AG20443 (cell line): ENCODE measurements around the gene MYH10.

Experiments
- DNase-seq: peaks from one replicate; pipeline ENCODE4 v3.0.0; 2012; ENCODE audit warnings: low spot score, mixed read lengths

MYH10 gene

DNA sequence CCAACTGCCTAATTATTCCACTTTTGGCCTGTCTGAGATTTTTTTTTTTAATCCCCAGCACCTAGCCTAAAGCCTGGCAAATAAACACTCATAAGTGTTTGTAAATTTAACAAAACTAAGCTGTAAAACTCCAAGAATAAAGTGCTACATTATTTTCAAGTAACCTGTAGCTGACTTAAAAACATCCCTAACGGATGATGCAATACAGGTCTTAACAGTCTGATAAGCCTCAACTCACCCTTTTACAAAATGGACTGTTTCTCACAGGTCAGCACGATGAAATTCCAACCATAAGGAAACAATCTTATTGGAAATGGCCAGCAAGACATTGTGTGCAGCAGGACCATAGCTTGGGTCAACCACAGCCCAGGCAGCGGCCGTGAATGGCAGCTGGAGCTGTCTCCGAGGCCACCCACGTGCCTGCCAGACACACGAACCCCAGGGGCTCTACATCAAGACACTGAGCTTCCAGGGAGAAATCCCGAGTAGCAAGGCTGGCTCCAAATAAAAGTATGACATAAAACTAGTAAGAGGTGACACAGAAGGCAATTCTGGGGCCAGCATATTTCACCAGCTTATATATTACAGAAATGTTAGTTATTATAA is 135.9 kb downstream of the MYH10 start:
- DNase-seq, result no peak

DNA sequence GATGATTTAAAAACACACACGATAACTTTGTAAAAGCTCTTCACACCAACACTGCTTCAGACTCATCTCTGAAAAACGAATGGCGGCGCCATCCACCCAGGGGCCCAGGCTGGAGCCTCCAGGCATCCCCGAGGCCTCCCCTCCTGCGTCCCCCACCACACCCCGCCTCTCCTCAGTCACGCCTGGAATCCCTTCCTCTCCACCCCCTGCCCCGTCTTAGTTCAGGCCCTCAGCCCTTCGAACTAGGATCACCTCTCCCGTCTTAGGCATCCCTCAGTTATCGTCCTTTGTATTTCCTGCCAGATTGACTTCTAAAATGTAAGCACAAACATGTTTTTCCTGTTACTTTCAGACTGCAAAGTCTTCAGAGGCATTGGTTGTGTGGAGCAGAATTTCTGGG is 136.5 kb downstream of the MYH10 start:
- no peak for DNase-seq

DNA sequence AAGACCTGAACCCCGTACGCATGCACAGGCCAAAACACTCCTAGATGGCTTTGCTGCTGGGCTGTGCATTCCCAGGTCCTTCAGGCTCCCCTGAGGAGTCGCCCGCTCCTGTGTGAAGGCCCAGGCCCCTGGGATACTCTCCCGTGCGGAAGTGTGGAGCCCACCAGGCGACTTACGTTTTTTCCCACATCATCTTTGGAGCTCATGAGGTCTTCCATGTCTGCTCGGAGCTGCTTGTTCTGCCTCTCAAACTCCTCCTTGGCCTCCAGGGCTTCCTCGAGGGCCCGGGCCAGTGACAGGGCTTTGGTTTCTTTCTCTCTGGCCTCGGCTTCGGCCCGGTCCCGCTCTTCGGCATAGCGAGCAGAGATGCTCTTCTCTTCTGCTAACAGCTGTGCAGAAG is 138.4 kb downstream of the MYH10 start:
- DNase-seq, result no peak

DNA sequence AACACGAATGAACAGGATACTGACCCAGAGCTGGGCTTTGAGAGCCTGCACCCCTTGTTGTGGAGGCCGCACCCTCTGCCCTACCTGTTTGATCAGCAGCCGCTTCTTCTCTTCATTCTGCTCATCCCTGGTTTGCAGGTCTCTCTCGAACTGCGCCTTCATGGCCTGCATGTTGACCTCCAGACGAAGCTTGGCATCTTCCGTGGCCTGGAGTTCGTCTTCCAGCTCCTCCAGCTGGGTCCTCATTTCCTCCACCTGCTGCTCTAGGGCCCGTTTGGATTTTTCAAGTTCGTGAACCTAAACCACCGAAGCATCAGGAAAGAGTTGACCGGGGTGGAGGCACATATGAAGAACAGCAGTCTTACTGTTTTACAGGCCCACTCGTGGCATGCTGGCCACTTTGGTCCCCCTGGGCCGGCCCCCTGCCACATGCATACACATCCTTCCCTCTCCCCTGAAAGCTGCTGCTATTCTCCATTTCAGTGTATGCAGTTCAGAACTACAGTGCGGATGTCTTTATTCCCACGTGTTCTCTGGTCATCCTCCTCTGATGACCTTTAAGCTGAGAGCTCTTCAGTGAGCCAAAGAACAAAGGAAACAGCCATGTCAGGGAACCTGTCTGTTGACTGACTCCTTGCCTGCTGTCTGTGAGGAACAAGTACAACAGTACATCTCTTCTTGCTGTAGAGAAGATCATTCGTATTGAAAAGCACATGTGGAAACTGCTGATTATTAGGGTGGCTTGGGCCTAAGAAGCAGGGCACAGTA is 140.1 kb downstream of the MYH10 start:
- no peak for DNase-seq

DNA sequence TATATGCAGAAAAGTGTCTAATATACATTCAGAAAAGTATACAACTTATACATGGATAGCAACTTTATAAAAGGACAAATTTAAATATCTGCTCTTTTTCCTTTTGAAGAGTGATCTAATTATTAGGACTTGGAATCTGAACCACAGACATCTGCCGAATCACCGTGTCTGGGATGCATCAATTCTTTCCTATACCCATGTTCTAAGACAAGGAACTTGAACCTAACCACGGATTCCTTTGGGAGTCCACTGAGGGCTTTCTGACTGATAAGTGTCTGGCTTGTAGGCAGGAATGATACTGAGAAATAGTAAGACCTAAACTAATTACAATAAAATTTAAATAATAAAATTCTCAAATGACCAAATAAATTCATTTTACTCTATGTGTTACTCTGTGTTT is 140.7 kb downstream of the MYH10 start:
- DNase-seq, result no peak

DNA sequence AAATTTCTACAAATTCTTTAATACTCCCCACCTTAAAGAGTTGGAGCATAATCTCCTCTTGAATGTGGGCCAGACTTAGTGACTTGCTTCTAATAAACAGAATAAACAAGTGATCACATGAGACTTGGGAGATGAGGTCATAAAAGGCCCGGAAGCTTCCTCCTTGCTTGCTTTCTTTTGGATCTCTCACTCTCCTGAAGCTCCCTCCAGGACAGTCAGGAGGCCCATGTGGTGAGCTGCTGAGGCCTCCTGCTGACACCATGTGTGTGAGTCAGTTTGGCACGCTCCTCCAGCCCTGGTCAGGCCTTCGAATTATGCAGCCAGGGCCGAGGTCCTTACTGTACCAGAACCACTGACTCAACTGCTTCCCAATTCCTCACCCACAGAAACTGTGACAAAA is 141.6 kb downstream of the MYH10 start:
- DNase-seq, result peak; percentile 94

DNA sequence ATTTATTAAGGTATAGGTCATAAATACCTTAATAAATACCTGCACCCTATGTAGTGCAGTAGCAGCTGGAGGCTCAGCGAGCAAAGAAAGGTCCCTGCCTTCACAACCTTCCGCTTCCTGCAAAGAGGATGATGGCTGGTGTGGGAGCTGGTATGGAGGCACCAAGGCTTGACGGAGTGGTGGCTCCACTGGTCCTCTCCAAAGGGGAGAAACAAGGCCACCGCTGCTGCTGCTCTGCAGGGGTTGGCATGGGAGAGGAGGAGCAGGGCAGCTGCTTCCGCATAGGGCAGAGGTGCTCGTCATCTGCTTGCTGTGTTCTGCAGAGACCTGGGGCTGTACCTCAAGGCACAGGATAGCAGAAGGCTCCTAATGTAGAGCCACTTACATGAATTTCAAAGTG is 142.0 kb downstream of the MYH10 start:
- no peak for DNase-seq

DNA sequence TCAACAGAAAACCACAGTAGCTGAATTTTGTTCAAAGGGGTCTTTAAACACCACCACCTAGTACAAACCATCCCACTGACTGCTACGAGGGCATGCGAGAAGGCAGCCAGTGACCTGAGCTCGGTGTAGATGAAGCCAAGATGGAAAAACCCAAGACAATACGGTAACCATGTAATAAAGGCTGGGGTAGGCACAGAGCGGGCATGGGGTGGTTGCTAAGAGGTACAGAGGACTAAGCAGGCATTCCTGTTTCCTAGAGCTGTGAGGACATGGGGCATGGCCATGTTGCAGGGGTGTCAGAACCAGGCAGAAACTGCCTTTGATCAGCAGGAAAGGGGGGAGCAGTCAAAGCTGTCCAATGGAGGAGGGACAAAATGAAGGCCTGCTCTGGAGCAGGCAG is 142.8 kb downstream of the MYH10 start:
- DNase-seq, result no peak

DNA sequence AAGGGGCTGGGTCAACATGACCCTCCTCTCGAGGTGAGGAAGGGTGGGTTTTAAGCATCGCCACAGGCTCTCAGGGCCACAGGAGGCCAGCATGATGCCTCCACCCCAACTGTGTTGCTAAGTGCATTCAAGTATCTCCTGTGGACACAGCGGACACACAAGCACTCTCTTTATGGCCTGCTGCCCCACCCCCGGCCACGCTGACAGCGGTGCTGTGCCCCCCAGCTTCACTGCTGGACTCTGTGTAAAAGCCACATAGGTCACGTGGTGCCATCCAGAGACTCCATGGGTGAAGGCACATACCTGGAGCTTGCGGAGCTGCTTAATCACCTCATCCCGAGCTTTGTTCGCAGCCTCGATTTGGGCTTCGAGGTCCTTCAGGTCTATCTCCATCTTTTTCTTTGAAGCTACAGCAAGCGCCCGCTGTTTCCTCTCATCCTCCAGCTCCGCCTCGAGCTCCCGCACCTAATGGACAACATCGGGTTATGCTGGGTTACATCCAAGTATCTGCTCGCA is 143.3 kb downstream of the MYH10 start:
- no peak for DNase-seq

DNA sequence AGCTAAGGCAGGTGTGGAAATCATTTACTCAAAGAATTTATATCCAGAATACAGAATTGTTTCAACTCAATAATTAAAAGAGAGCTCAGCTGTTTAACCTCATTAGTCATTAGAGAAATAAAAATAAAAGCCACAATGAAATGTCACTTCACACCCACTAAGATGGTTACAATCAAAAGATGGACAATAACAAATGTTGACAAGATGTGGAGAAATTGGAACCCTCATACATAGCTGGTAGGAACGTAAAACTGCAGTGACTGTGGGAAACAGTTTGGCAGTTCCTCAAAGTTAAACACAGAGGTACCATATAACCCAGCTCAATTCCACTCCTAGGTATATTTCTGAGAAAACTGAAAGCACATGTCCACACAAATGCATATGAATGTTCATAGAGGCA is 145.0 kb downstream of the MYH10 start:
- DNase-seq, result no peak

DNA sequence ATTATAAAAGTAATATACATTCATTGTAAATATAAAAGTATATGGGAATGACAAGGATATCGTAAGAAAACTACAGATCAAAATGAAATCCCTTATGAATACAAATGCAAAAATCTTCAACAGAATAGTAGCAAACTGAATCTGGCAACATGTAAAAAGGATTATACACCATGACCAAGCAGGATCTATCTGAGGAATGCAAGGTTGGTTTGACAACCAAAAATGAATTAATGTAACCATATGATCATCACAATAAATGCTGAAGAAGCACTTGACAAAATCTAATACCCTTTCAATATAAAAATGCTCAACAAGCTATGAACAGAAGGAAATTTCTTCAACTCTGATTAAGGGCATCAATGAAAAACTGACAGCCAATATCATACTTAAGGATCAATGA is 146.1 kb downstream of the MYH10 start:
- no peak for DNase-seq

DNA sequence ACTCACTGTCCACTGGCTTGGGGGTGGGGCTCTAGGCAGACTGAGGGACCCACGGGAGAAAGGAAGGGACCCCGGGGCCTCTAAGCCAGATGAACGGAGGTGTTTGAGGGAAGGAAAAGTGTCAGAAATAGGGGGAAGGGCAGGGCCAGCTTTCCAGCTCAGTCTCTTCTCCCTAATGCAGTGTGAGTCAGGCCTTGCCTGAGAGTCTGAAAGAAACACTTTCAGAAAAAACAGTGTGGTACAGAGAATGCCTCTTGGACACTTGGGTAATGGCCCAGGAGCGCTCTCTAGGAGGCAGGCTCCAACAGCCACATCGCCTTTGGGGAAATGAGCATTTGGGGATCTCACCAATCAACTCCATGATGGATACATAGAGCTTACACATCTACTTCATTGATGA is 148.0 kb downstream of the MYH10 start:
- DNase-seq, result no peak

DNA sequence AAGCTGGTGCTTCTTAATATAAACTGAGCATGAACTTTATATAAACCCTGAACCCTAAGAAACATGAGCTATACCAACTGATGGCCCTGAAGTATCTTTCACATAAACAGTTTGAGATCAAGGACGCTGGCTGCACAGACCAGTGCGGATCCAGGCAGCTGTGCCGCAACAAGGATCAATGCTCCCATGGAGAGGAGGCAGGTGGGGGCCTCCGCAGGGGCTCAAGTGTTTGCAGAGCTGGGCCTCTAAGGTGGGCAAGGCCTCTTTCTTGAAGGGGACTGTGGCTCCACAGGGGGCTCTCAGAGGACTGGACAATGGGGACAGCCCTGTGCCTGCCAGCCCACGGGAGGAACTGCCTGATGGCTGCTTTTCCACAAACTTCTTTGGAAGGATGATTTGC is 148.8 kb downstream of the MYH10 start:
- no peak for DNase-seq

DNA sequence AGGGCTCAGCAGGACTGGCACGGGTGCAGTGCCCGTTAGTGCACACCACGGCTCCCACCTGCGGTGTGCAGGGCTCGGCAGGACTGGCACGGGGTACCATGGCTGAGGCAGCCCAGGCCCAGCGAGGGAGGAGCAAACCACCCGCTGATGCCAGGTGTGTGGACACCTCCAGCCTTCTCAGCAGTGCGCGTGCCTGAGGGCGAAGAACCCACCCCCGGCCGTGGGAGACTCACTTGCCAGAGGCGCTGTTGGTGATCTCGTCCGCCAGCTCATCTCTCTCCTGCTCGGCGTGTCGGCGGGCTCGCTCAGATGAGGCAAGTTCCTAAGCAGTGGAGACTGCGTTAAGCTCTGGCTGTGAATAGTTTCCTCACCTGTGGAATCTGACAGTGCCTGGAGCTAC is 149.4 kb downstream of the MYH10 start:
- DNase-seq, result no peak

DNA sequence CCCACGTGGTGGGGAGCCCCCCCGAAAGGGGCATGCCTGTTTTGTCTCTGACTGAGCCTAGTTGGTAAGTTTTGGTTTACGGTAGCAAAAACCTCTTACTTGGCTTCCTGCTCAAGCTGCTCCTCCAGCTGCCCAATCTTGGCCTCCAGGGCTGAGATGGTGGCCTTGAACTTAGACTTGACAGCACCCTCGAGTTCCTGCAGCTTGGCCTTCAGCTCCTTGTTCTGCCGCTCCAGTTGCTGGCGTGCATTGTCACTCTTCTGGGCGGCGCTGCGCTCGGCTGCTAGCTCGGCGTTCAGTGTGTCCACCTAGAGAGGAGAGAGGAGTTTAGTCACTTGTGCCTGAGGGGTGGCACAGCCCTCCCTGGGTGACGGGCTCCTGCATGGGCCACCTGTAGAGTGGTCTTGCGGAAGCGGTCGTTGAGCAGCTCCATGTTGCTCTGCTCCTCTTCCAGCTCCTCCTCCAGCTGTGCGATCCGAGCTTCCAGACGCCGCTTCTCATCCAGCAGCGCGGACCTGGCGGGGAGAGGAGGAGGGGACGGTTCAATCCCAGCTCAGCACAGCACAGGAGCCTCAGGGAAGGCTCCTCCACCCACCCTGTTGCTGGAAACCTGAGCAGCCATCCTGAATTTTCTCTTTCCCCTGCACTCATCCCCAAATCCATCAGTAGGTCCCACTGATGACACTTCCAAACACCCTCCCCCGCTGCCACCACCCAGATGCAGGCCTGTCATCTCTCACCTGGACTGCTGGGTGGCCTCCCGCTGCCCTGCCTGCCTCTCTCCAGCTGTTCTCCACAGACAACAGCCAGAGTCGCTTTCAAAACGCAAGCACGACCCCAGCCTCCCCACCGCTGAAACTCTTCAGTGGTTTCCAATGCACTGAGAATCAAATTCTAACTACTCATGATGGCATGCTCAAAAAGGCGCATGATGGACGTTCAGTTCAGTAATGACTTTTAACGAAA is 150.2 kb downstream of the MYH10 start:
- no peak for DNase-seq

DNA sequence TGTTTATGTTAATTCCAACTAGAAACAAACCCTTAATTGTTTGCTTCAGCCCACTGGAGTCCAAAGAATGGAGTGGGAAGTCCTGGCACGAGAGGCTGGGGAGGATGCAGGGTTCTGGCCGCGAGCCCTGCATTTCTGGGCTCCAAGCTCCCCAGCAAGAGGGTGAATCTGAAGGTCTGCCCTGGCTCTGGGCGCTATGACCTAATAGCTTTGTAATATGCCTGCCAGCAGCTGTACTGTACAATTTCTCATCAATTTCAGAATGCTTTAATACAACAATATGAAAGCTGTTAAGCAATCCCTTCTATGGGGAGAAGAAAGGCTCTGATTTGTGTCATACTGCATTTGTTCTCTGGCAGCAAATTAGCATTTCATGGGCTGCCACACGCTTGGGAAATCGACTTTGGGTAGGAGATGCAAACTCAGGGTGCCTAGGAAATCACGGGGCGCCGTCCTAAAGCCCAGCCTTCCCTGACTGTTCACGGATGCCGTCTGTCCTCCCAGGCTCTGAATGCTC is 151.0 kb downstream of the MYH10 start:
- DNase-seq, result peak; percentile 91

DNA sequence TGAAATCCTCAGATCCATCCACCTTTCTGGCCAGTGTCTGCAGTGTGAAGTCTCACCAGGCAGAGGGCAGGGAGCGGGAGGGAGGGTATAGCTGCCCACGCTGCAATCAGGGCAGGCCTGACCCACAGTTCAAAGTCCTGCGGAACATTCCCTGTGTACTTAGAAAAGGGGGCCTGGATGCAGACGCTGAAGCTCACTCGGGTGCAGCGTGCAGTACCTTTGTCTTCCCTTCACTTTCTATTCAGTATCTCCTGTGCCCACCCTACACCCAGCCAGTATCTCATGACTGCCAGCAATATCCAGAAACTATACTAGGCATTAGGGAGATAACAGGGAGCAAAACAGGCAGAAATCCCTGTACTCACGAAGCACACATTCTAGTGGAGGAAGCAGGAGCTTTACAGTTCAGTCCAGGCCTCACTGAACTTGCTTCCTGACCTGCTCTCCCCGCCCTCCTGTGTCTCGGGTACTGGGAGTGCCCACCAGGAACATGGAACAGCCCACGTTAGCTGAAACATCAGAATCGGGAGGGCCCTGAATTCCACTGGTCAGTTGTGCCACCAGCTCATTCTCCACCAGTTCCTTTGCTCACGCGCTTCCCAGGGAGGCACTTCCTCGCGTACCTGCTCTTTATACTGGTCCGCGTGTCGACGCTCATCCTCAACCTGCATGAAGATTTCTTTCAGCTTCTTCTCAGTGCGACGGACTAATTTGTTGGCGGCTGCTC is 152.6 kb downstream of the MYH10 start:
- no peak for DNase-seq

DNA sequence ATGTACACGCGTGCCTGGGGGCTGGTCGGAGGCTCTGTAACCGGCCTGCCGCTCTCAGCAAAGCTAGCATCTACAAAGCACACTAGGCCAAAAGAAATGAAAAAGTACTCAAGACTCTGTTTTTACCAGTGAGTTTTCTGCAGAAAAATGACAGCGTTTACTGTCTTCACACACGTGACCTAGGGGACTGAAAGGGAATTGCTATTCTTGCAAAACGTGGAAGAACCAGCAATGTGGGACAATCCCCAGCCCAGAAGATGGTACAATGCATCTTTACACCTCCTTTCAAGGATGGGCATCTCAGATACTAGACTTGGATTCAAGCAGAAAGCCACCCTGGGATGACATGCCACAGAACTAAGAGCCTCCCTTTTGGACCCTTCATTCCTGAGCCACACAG is 153.4 kb downstream of the MYH10 start:
- DNase-seq, result no peak

DNA sequence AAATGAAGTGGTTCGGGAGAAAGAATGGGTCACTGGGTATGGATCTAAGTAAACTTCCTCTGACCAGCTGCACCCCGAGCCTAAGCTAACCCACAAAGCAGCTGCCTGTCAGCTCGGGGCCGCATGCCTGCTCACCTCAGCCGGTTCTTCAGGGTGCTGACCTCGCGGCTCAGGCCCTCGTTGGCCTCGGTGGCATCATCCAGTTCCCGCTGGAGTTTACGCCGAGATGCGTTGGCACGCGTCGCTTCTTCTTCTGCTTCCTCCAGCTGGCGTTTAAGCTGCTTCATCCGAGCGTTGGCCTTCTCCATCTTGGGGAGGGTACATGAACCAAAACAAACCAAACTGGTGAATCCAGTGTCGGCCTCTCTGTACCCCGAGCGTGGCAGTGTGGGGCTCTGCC is 153.8 kb downstream of the MYH10 start:
- DNase-seq, result no peak

DNA sequence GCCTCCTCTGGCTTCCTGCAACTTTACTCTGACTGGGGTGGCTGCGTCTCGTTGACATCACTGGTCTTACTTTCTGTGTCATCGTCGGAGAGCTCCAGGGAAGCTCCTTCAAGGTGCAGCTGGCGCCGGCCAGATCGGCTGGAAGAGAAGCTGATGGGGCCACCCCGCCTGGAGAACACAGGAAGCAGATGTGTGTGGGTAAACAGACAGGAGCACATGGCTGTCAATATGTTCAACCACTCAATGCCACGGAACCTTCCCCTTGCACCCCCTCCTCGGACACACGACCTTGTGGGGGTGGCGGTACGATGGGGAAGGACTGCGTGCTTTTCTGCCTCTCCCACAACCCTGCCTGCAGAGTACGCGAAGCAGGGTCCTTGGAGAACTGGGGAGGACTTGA is 154.7 kb downstream of the MYH10 start:
- no peak for DNase-seq

DNA sequence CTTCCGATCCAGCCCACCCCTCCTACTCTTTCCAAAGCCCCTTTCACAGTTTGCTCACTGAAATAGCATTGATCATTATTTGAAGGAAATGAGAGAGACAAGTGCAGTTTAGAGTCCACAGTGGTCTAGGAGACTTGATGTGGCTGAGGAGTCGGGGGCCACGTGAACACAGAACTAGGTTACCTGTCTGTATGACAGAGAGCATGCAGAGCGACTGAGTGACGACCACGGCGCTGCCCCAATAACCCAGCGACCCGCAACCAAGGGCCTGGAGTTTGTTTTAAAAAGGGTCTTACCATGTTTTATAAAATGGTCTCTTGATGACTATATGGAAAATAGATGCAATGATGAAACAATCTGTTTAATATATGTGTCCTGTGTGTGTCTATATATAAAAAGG is 155.3 kb downstream of the MYH10 start:
- no peak for DNase-seq

DNA sequence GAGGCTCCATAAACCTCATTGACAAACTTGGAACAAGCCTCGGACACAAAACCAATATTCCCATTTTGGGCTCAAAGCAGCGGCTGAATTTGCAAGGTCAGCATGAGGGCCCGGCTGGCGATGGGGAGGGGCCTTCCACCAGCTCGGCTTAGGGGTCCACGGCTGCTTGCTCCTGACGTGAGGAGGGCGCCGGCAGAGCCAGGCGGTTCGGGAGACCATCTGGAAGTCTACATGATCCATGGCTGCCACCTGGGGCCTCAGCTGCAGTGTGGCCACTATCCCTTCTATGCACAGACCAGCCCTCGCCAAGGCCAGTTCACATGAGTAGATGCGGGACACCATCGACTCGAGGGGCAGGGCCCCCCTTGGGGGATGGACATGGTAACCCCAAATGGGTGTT is 155.7 kb downstream of the MYH10 start:
- DNase-seq, result no peak
